Measurements from ENCODE around the gene SOX13.

GRCh38 chr1:204153667-204154066 lies 80.8 kb downstream of the SOX13 start:
- no peak for TF ChIP-seq CTCF (IDR thresholded peaks at IDR 0.05 in 2 of 3, conservative IDR thresholded peaks at IDR 0.05 in 1 of 3; ENCODE audit: insufficient read depth in 2 of 3, low read depth in 1 of 3, low read length in 3 of 3)
- TF ChIP-seq NR2C1 (IDR thresholded peaks at IDR 0.05), result no peak
- TF ChIP-seq NR2C1 (tag; IDR thresholded peaks at IDR 0.05), result no peak
- TF ChIP-seq CREB1 (IDR thresholded peaks at IDR 0.05), result no peak
- no peak for TF ChIP-seq CREB1 (CRISPR knock-in tag; IDR thresholded peaks at IDR 0.05)
- TF ChIP-seq SP2 (IDR thresholded peaks at IDR 0.05; ENCODE audit: extremely low read depth, low read depth, low read length, poor library complexity, severe bottlenecking), result no peak
- TF ChIP-seq PRDM10 (IDR thresholded peaks at IDR 0.05; ENCODE audit: partially characterized antibody), result no peak
- TF ChIP-seq POLR2A (conservative IDR thresholded peaks at IDR 0.05), result no peak
- TF ChIP-seq ZNF589 (CRISPR knock-in tag; IDR thresholded peaks at IDR 0.05; ENCODE audit: low read depth), result no peak
- no peak for TF ChIP-seq SRF (CRISPR knock-in tag; IDR thresholded peaks at IDR 0.05)
